ENCODE data around the gene TMEM30B.
"Not testable (repeated sequence)": the region's sequence is repeated elsewhere in the genome, so short reads cannot be mapped to it uniquely, and the experiment has no call there.

Gene TMEM30B, protein sequence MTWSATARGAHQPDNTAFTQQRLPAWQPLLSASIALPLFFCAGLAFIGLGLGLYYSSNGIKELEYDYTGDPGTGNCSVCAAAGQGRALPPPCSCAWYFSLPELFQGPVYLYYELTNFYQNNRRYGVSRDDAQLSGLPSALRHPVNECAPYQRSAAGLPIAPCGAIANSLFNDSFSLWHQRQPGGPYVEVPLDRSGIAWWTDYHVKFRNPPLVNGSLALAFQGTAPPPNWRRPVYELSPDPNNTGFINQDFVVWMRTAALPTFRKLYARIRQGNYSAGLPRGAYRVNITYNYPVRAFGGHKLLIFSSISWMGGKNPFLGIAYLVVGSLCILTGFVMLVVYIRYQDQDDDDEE
- total RNA-seq, result 4.3 to 9.9 (median 5.6) reads per million in 4 experiments

DNA sequence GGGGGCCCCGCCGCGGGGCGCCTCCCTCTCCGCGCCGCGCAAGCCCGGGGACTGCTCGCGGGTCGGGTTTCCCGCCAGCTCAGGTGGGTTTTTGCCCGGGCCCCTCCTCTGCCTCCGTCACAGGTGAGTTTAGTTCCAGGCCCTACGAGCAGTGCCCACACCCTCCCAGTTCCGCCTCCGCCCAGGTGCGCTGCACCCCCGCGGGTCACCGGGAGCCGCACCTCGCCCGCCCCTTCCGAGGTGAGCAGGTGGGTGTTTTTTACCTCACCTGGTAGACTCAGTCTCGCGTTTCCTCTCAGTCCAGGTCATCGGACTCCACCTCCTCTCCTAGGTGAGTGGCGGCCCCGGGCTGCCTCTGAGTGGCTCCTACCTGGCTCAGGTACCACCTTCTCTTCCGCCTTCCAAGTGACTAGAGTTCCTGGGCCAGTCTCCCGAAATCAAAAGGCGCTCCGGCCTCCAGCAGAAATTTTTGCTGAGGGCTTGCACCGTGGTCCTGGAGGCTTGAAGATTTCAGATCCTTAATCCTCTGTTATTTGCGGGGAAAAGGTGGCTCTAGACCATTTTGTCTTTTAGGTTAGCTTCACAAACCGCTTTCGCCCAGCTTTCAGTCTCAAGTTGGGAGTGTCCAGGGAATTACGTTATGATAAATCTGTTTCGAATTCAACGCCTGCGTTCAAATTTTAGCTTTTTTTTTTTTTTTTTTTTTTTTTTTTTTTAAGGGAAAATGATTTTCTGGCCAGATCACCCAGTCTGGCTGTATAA is at the start of gene TMEM30B:
TSS of gene TMEM30B (minus strand) at position 153 of the 762 bp plus-strand sequence. CDS start 191 bp downstream, outside the sequence.
- no peak for DNase-seq

DNA sequence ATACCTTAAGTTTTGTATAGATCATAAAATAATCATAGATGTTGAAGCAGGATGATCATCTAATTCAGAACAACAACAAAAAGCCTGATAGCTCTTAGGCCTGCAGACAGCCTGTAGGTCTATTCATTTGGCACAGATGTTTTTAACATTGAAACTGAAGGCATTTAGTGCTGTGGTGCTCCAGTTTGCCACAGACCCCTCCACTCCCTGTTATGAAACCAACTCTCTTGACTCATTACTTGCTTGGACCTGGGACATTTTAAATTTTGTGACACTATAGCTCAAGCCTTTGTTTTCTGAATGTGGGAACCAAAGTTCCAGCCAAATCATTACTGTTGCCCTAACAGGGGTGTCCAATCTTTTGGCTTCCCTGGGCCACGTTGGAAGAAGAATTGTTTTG is 49.4 kb upstream of the TMEM30B start:
- DNase-seq, result no peak

DNA sequence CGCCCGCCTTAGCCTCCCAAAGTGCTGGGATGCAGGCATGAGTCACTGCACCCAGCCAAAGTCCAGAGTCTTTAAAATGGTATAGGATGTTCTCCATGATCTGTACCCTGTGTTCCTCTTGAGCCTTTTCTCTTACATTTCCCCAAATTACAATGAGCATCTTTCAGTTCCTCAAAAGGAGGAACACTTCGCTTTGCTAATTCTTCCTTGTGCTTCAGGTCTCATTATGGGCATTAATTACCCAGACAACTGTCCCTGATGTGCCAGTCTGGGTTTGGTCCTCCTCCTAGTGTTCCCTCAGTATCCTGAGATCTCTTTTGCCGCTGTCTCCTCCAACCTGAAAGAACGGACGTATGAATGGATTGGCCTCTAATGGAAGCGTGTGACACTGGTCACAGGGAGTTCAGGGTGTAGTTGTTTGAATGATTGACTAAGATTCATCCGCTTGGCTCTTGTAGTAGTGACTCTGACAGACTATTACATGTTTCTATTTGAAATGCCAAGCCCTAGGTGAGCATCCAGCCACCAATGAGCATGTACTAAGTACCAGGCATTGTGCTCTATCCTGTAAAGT is 48.4 kb upstream of the TMEM30B start:
- DNase-seq, result no peak

DNA sequence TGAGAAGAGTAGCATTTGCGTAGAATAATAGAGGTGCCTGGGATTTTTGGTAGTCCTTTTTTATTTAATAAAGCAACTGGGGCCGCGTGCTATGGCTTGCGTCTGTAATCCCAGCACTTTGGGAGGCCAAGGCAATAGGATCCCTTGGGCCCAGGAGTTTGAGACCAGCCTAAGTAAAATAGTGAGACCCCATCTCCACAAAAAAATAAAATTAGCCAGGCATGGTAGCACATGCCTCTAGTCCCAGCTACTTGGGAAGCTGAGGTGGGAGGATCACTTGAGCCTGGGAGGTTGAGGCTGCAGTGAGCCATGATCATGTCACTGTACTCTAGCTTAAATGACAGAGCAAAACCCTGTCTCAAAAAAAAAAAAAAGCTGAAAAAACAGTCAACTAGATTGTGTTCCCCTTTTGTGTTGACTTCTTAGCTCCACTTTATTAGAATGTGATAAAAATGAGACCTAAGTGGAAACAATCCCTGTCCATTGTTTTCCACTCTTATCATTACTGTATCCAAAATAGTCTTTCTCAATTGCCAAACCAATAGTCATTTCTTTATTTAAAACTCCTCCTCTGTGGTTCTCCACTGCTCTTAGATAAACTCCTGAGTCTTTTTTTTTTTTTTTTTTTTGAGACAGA is 47.6 kb upstream of the TMEM30B start:
- DNase-seq, result no peak

DNA sequence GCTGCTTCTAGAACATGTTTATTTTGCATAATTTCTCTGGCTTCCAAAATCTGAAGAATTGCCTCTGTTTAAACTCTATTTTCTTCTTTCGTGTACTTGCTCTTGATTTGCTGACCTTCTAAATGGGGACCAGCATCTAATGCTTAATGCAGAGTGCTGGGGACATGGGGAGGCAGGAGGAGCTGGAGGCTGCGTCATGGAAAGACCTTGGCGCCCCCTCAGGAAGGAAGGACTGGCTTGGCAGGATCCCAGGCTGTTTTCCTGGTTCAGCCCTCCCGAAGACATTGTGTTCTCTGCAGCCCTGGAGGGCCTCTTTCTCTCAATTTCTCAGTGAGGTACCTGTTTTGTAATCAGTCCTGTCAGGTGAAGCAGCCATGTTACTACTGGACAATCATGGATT is 45.7 kb upstream of the TMEM30B start:
- DNase-seq, result no peak

DNA sequence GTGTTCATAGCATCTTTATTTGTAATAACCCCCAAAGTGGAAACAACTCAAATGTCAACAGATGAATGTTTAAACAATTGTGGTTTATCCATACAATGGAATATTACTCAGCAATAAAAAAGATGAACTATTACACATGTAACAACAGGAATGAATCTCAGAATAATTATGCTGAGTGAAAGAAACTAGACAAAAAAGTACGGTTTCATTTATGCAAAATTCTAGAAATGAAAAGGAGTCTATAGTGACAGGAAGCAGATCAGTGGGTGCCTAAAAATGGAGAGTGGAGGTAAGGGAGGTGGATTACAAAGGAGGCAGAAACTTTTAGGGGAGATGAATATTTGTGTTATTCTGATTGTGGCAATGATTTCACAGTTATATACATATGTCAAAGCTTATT is 45.0 kb upstream of the TMEM30B start:
- DNase-seq, result no peak

DNA sequence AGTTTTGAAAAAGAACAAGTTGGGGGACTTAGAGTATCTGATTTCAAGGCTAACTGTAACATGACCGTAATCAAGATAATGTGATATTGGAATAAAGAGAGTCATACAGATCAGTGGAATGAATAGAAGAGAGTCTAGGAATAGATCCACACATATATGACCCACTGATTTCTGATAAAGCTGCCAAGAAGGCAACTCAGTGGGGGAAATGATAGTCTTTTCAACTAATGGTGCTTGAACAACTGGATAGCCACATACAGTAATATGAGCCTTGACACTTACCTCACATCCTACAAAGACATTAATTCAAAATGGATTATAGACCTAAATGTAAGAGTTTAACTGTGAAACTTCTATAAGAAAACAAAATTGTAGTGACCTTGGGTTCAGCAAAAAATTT is 44.0 kb upstream of the TMEM30B start:
- no peak for DNase-seq

DNA sequence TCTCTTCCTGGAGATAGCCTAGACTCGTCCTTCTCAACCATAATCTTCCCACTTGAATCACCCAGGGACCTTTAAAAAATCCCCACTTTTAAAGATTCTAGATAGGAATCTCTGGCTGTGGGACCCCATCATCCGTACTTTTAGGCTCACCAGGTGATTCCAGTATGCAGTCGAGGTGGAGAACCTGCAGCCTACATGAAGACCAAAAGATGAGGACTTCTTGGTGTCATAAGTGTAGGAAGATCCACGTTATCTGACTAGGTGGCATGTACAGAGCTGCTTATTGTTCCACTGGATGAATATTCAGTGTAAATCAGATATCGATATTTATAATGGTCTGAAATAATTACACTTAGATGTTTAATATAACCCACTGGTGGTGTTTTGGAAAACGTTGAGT is 42.8 kb upstream of the TMEM30B start:
- no peak for DNase-seq

DNA sequence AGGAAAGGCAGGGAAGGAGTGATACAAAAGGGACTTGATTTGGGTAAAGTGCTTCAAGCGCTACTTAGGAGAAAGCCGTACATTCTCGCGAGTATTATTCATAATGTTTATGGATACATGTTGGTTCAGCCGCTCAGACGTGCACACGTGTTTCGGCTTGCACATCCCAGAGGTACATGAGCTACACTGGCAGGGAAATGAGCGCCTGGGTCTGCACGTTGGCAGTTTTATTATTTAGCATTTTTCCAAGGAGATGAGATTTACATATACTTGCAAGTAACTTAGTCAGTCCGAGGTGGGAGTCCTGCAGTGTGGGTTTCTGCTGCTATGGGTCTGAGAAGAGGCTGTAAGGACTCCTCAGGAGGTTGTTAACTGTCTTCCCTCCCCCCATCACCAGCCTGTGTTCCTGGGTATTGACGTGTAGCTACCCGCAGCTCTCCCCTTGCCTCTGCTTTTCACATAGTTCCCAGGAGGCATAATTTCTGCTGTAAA is 41.7 kb upstream of the TMEM30B start:
- DNase-seq, result no peak

DNA sequence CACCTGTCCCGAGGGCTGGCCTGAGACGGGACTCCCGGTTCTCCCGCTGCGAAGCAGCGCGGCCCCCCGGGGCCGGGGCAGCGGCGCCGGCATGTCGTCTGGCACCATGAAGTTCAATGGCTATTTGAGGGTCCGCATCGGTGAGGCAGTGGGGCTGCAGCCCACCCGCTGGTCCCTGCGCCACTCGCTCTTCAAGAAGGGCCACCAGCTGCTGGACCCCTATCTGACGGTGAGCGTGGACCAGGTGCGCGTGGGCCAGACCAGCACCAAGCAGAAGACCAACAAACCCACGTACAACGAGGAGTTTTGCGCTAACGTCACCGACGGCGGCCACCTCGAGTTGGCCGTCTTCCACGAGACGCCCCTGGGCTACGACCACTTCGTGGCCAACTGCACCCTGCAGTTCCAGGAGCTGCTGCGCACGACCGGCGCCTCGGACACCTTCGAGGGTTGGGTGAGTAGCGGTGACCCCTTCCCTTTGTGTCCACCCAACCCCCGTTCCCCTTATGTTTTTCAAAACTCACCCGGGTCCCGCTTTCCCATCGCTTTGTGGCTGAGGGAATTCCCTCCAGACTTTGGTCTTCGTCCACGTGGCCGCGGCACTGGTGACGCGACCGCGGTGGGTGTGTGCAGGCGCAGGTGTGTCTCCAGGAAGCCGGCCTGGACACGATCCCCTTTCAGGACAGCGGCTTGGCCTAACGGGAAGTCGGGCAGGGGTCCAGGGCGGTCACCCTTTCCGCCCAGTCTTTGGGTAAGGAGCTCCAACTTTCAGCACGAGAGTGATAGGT is 41.1 kb upstream of the TMEM30B start:
- peak; percentile 24 for DNase-seq

DNA sequence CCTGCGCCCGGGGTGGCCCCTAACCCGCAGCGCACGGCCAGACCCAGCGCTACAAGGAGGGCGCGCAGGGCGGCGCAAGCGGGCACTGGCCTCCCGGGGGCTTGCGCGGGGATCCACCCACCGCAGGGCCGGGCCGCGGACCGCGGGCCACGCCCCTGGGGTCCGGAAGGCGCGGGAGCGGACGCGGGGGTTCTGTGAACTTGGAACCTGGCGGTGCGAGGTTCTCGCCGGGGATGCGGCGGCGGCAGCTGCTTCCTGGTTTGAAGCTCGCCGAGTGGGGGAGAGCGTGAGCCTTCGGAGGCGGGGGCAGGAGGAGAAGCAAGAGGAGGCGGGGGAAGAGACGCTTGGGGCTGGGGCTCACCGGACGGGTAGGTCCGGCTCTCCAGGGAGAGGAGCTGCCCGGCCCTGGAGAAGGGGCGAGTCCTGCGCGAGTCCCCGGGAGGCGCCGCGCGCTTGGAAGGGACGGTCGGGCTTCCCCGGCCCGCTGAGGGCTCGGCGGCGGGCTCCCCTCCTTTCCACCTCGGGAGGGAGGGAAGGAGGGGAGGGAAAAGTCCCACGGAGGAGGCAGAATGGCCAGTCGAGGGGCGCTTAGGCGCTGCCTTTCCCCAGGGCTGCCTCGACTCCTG is 40.4 kb upstream of the TMEM30B start, which contains the start of gene PRKCH:
TSS of gene PRKCH (plus strand) at position 195 of the 626 bp plus-strand sequence. CDS start 523 bp downstream, outside the sequence.
- DNase-seq, result peak; percentile 64

DNA sequence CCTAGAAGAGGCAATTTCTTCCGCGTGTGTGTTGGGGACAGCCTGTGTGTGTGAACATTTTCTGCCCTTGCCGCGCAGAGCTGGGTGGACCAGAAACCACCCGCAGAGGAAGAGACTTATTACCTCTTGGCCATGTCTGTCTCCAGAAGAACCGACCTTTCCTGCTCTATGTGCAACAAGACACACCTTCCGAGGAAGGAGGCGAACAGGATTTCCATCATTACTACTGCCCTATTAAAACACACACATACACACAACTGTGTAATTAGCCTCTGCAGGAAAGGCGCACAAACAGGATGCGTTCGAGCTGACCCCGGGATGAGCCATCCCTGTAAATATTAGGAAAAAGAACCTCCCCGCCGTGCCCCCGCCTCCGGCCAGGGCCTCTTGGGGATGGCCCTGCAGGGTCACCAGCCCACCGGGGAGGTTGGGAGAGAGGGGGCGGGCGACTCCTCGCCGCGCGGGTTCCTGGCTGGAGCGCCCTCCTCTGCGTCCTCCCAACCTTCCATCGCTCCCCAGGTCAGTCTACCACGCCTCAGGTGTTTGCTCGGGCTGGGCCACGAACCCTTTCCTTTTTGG is 39.8 kb upstream of the TMEM30B start:
- no peak for DNase-seq

DNA sequence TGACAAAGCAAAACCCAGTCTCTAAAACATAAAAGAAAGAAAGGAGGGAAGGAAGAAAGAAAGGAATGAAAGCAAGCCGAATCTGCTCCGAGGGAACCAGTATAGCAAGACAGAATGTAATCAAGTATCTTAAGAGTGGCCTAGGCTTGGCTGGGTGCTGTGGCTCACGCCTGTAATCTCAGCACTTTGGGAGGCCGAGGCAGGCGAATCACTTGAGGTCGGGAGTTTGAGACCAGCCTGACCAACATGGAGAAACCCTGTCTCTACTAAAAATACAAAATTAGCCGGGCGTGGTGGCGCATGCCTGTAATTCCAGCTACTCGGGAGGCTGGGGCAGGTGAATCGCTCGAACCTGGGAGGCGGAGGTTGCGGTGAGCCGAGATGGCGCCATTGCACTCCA is 39.0 kb upstream of the TMEM30B start:
- not testable (repeated sequence) for DNase-seq

DNA sequence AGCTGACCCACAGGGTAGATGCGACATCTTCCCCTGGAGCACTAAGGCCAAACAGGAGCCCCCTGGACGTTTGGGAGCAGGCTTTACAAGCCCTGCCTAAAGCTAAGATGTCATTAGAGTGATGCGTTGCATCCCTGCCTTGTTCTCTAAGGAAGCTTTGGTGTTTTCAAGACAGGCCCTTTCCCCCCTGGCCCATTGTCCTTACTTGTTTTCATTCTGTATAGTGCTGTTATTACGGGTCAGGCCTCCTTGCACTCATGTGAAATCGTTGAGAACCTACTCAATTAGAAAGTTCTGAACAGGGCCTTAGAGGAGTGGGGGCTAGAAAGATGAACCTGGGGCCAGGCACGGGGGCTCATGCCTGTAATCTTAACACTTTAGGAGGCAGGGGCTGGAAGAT is 38.6 kb upstream of the TMEM30B start:
- DNase-seq, result no peak

DNA sequence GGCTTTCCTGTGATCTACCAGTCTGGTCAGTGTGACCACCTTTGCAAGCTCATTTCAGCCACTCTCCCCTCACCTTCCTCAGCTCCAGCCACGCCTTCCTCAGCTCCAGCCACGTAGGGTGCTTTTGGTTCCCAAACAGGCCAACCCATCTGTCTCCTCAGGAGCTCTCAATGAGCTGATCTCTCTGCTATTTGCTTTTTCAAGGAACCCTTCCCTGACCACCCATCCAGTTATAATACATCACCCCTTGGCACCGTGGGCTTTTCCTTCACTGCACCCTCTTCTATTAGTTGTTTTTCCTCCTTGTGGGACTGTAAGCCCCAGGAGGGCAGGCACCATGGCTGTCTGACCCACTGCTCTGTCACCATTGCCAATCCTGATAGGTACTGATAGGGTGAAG is 37.9 kb upstream of the TMEM30B start:
- no peak for DNase-seq

DNA sequence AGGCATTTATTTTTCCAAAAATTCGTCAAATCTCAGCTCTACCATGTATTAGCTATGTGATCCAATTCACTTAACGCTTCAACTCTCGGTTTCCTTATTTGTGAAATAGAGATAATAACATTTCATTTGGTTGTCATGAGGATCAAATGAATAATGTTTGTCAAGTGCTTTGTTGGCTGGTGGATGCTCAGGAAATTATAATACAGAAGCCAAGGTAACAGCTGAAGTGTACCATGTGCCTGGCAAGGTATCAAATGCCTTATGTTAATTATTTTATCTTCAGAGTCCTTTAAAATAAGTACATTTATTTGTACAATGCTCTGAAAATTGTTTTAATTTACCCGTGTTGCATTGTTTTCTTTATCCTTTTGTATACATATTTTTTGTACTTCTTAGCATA is 34.2 kb upstream of the TMEM30B start:
- DNase-seq, result no peak

DNA sequence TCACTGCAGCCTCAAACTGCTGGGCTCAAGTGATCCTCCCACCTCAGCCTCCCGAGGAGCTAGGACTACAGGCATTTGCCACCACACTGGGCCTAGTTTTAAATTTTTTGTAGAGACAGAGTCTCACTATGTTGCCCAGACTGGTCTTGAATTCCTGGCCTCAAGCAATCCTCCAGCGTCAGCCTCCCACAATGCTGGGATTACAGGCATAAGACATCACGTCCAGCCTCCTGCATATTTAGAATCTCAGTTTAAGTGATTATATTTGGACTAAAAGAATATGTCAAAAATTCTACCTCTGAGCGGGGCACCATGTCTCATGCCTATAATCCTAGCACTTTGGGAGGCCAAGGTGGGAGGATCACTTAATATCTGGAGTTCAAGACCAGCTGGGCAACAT is 27.6 kb upstream of the TMEM30B start:
- DNase-seq, result not testable (repeated sequence)

DNA sequence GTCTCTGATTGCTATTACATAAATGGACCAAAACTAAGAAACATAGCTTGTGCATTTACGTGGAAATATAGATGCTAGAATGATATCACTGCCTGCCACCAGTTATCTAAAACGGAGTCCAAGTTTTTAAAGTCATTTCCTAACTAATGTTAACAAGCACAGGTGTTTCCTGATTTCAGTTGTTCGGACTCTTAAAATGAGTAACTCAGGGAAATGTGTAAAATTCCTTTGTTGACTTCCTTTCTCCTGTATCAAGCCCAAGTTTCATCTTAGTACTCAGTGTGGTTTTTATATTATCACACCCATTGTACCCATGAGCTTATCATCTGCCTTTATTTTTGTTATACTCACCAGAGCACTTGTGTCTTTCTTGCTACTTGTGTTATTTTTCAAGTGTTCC is 27.1 kb upstream of the TMEM30B start:
- no peak for DNase-seq

DNA sequence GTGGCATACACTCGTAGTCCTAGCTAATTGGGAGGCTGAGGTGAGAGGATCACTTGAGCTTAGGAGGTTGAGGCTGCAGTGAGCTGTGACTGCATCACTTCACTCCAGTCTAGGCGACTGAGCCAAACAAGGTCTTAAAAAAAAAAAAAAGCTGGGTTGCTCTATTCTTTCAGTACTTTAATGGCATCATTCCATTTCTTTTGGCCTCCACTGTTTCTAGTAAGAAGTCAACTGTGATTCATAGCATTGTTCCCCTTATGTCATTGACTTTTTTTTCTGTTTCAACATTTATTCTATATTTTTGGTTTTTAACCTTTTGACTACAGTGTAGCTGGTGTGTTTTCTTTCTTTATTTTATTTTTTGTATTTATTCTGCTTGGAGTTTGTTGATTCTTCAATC is 23.6 kb upstream of the TMEM30B start:
- DNase-seq, result no peak

DNA sequence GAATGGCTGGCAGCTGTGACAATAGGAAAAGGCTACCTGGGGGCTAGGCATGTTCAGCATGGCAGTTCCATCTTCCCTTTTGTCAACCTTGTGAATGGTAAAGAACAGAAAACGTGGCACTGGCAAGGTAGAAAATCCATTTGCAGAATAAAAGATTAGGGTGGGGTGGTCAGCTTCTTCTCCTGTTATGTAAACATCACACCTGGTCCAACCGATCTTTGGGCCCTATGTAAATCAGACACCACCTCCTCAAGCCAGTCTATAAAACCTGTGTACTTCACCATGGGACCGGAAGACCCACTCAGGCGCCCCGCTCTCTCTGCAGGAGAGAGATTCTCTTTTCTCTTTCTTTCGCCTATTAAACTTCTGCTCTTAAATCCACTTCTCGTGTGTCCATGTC is 19.6 kb upstream of the TMEM30B start:
- no peak for DNase-seq

DNA sequence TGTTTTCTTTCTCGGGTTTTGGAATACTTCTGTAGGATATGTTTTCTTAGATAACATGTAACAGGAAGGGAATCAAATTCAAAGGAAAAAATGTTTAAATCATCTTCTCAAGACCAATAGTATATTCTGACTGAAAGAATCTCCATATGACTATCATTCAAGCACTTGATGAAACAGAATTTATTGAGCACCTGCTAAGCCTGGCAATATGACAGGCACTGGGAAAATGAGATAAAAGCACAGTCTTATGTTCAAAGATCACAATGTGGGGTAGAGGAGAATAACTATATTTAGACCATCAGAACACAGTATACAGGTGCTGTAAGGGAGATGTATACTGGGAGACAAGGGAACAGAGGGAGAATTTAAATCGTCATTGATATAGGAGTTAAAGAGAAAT is 19.1 kb upstream of the TMEM30B start:
- no peak for DNase-seq
